B cell (primary cell): ENCODE data around the gene HADHB. TPM values are rescaled to one million over a fixed set of nuclear protein-coding genes. Genes with fewer than 3 reads are reported as not detected.

Experiments
- ATAC-seq: fragments of 200-7000 bp; cut with Tn5 transposase; one replicate; pipeline ENCODE4 v1.10.0; 2021; ENCODE audit warnings: low read depth, mild to moderate bottlenecking, moderate number of reproducible peaks, moderate library complexity
- CTCF ChIA-PET: fragments of 350-600 bp; sonication (Branson Sonifier 250); formaldehyde crosslinking; loops from one replicate; lab custom pipeline; 2021; ENCODE audit warnings: antibody characterized with exemption, inconsistent platforms; lab: Charles Lee
- POLR2A ChIA-PET: fragments of 350-600 bp; sonication (Branson Sonifier 250); formaldehyde crosslinking; loops from one replicate; lab custom pipeline; 2021; ENCODE audit warnings: antibody characterized with exemption; lab: Charles Lee
- DNase-seq: peaks from one replicate; pipeline ENCODE4 v3.0.0; 2013
- H2AFZ ChIP-seq: 2 replicates; pipeline ENCODE4 v1.6.1; 2012; ENCODE audit warnings: mild to moderate bottlenecking, low read depth, low read length; ENCODE audit not compliant: insufficient read depth, poor library complexity, severe bottlenecking
- H3K27ac ChIP-seq, 2 donors: 1 replicate in 1 of 2; 2 replicates in 1 of 2; pipeline ENCODE4 v1.5.1; 2012 to 2013; ENCODE audit warnings: low read length in 2 of 2, mild to moderate bottlenecking in 2 of 2, moderate library complexity in 1 of 2
- H3K27me3 ChIP-seq, 4 experiments: fragments of 200-600 bp in 1 of 4; sonication (generic) in 1 of 4; replicated peaks in 1 of 4; 1 replicate in 2 of 4; 2 replicates in 2 of 4; pipeline versions ENCODE4 v1.6.1 to v1.7.0; 2013 to 2016; ENCODE audit warnings: low read length in 3 of 4, mild to moderate bottlenecking in 2 of 4, mixed read lengths in 1 of 4, moderate library complexity in 1 of 4; ENCODE audit not compliant: insufficient read depth in 4 of 4, control insufficient read depth in 3 of 4; ENCODE audit errors: control extremely low read depth in 1 of 4
- H3K36me3 ChIP-seq, 2 experiments: replicated peaks in 1 of 2; 1 replicate in 1 of 2; 2 replicates in 1 of 2; pipeline versions ENCODE4 v1.6.1 to v1.7.1; 2013; ENCODE audit warnings: low read length in 1 of 2; ENCODE audit not compliant: insufficient read depth in 2 of 2, control insufficient read depth in 1 of 2; ENCODE audit errors: control extremely low read depth in 1 of 2, extremely low read depth in 1 of 2
- H3K4me1 ChIP-seq, 2 donors: fragments of 200-600 bp in 1 of 2; sonication (generic) in 1 of 2; 1 replicate in 1 of 2; 2 replicates in 1 of 2; pipeline versions ENCODE4 v1.5.1 to v1.6.1; 2013 to 2017; ENCODE audit warnings: low read length in 2 of 2; ENCODE audit not compliant: control insufficient read depth in 2 of 2, insufficient read depth in 2 of 2
- H3K4me2 ChIP-seq: replicated peaks from 2 replicates; pipeline ENCODE3; 2012; ENCODE audit warnings: mild to moderate bottlenecking, low read depth, low read length; ENCODE audit not compliant: poor library complexity, severe bottlenecking
- H3K4me3 ChIP-seq, 5 experiments: fragments of 200-600 bp in 1 of 5; sonication (generic) in 1 of 5; 1 replicate in 3 of 5; 2 replicates in 2 of 5; pipeline versions ENCODE4 v1.5.1 to v1.7.0; 2011 to 2016; ENCODE audit warnings: low read length in 4 of 5, mild to moderate bottlenecking in 4 of 5, low read depth in 2 of 5, control low read depth in 1 of 5, moderate library complexity in 1 of 5; ENCODE audit not compliant: insufficient read depth in 1 of 5; ENCODE audit errors: control extremely low read depth in 1 of 5, extremely low read depth in 1 of 5
- H3K79me2 ChIP-seq: fragments of 200-600 bp; sonication (generic); one replicate; pipeline ENCODE4 v1.6.0; 2016; ENCODE audit warnings: low read length; ENCODE audit not compliant: control insufficient read depth, insufficient read depth
- H3K9ac ChIP-seq: fragments of 200-600 bp; sonication (generic); 2 replicates; pipeline ENCODE4 v1.6.1; 2017; ENCODE audit warnings: mild to moderate bottlenecking, low read length, moderate library complexity
- H3K9me3 ChIP-seq, 3 donors: one replicate each; pipeline versions ENCODE4 v1.6.1 to v1.7.1; 2013; ENCODE audit warnings: low read length in 2 of 3; ENCODE audit not compliant: control insufficient read depth in 2 of 3, insufficient read depth in 1 of 3; ENCODE audit errors: control extremely low read depth in 1 of 3
- H4K20me1 ChIP-seq: 2 replicates; pipeline ENCODE4 v1.6.0; 2012; ENCODE audit warnings: mild to moderate bottlenecking, low read length; ENCODE audit not compliant: insufficient read depth, control insufficient read depth, poor library complexity, severe bottlenecking
- H3K27ac Mint-ChIP-seq: one replicate; pipeline ENCODE4 v1.8.0; 2021; ENCODE audit warnings: mixed read lengths
- H3K27me3 Mint-ChIP-seq: one replicate; pipeline ENCODE4 v1.8.0; 2021; ENCODE audit warnings: mixed read lengths
- H3K4me1 Mint-ChIP-seq: one replicate; pipeline ENCODE4 v1.8.0; 2021; ENCODE audit warnings: mixed read lengths
- H3K4me3 Mint-ChIP-seq: one replicate; pipeline ENCODE4 v1.8.0; 2021; ENCODE audit warnings: mixed read lengths
- H3K9me3 Mint-ChIP-seq: one replicate; pipeline ENCODE4 v1.8.0; 2022; ENCODE audit warnings: mixed read lengths; ENCODE audit not compliant: insufficient read depth
- EZH2 ChIP-seq: IDR thresholded peaks from 2 replicates; pipeline ENCODE4 v1.6.1; 2012; ENCODE audit warnings: borderline replicate concordance, low read depth, mild to moderate bottlenecking, moderate library complexity, low read length; ENCODE audit not compliant: insufficient read depth, poor library complexity, severe bottlenecking
- WGBS: methylation state at CpG from one replicate; pipeline ENCODE4 v1.1.5; 2013; ENCODE audit warnings: missing lambda C conversion rate; ENCODE audit not compliant: insufficient coverage; 5-methylcytosine and 5-hydroxymethylcytosine counted together
- intact Hi-C: fragments of 100-400 bp; cut with micrococcal nuclease; formaldehyde crosslinking; loops from one replicate; pipeline ENCODE4 v1.10.0; 2022
- polyA plus RNA-seq: library from polyadenylated mRNA; depleted of rRNA; stranded (reverse); fragments of >200 nt; gene quantifications from 2 replicates; pipeline ENCODE4 v1.2.3, GENCODE V29; 2012
- total RNA-seq, 2 donors: library from RNA; stranded (reverse); fragments of 120-200 nt in 1 of 2; gene quantifications; 1 replicate in 1 of 2; 2 replicates in 1 of 2; pipeline versions ENCODE4 v1.2.3 to v1.2.4, GENCODE V29; 2013 to 2022
- TF ChIP-seq, protein P1 (sequence below): fragments of 200-600 bp; IDR thresholded peaks from one replicate; pipeline ENCODE4 v1.8.0; 2022; ENCODE audit warnings: antibody characterized with exemption, mild to moderate bottlenecking

HADHB gene
- total and polyA plus RNA-seq, 2 donors (not counting 1 experiment from before 2014, with no cell fraction given): 40.6 to 64.2 TPM

DNA sequence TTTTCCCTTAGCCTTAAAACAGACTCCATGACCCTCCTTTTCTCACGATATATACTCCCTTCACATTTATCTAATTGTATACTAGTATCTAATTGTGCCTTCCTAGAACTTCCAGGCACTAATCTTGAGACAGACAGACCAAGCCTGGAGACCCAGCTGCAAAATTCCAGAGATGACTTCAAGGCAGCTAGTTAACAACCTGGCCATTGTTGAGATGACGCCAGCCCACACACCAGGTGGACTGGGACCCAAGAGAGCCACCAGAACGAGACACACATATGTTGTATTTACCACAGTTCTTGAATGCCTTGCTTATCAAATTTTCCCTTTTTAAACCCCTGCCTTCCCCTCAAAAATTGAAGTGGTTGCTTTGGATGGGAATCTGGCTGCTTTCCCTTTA is 52.3 kb downstream of the HADHB start:
- H3K4me1 ChIP-seq: peaks cover 15 to 20% of the 10 kb centered on the region in 2 donors
- H3K4me1 Mint-ChIP-seq: no peaks in the 10 kb centered on the region
- ChIA-PET CTCF (no interaction called here), POLR2A (no interaction called here)
- H2AFZ ChIP-seq: no peak overlapping the region
- ATAC-seq (no peak), DNase-seq (no peak)
- no peak overlapping the region for H3K27ac Mint-ChIP-seq
- peaks cover 7% of the 10 kb centered on the region for H3K79me2 ChIP-seq
- 100% methylated on average over 1 of the region's 3 CpGs for WGBS
- H4K20me1 ChIP-seq: no peaks in the 10 kb centered on the region
- no peak overlapping the region for H3K4me3 ChIP-seq
- H3K36me3 ChIP-seq: no peaks in the 10 kb centered on the region
- TF ChIP-seq EZH2: no peak
- intact Hi-C loops: no loop called here
- H3K4me3 Mint-ChIP-seq: no peak overlapping the region
- no peak overlapping the region for H3K4me2 ChIP-seq
- no peak overlapping the region for H3K27ac ChIP-seq
- H3K27me3 ChIP-seq: no peaks in the 10 kb centered on the region
- no peak overlapping the region for H3K9ac ChIP-seq
- no peaks in the 10 kb centered on the region for H3K27me3 Mint-ChIP-seq
- H3K9me3 Mint-ChIP-seq: no peaks in the 10 kb centered on the region
- no peaks in the 10 kb centered on the region for H3K9me3 ChIP-seq

DNA sequence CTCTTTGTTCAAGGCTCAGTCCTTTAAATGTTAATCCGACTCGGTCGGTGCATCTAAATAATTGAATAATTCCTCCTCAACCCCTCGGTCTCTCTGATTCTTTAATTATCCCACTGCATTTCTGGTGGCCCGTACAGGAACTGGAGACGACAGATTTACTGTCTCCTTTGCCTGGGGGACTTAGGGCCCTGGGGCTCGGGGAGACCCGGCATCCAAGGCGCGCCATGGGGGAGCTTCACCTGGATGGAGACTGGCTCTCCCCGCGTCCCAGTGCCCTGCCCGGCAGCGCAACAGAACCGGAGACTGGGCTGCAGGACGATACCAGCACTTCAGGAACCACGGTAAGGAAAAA is 53.5 kb downstream of the HADHB start:
- peak overlapping the region; percentile 100 for H2AFZ ChIP-seq
- peak overlapping the region in 4 of 5 experiments; percentile 84 to 97 (median 92) for H3K4me3 ChIP-seq
- H3K4me2 ChIP-seq: peak overlapping the region; percentile 87
- no peaks in the 10 kb centered on the region for H3K4me1 Mint-ChIP-seq
- no peaks in the 10 kb centered on the region for H3K9me3 Mint-ChIP-seq
- H3K36me3 ChIP-seq: no peaks in the 10 kb centered on the region
- no peaks in the 10 kb centered on the region for H4K20me1 ChIP-seq
- H3K27ac ChIP-seq: peak overlapping the region; percentile 68 to 91
- ChIA-PET POLR2A (no interaction called here), CTCF (no interaction called here)
- H3K9ac ChIP-seq: peak overlapping the region; percentile 92
- ATAC-seq: peak; percentile 2
- no peak overlapping the region for H3K27ac Mint-ChIP-seq
- no peak for DNase-seq
- 18% methylated on average over 17 of the region's 17 CpGs for WGBS
- peaks cover 7% of the 10 kb centered on the region for H3K79me2 ChIP-seq
- no peaks in the 10 kb centered on the region for H3K9me3 ChIP-seq
- no peaks in the 10 kb centered on the region for H3K27me3 Mint-ChIP-seq
- no peak for TF ChIP-seq EZH2
- TF ChIP-seq, protein P1, sequence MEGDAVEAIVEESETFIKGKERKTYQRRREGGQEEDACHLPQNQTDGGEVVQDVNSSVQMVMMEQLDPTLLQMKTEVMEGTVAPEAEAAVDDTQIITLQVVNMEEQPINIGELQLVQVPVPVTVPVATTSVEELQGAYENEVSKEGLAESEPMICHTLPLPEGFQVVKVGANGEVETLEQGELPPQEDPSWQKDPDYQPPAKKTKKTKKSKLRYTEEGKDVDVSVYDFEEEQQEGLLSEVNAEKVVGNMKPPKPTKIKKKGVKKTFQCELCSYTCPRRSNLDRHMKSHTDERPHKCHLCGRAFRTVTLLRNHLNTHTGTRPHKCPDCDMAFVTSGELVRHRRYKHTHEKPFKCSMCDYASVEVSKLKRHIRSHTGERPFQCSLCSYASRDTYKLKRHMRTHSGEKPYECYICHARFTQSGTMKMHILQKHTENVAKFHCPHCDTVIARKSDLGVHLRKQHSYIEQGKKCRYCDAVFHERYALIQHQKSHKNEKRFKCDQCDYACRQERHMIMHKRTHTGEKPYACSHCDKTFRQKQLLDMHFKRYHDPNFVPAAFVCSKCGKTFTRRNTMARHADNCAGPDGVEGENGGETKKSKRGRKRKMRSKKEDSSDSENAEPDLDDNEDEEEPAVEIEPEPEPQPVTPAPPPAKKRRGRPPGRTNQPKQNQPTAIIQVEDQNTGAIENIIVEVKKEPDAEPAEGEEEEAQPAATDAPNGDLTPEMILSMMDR: no peak
- intact Hi-C loops: loop anchor here (2.0 kb wide), 1 partner anchor 49 kb away; the partner anchor contains the start of genes ADGRF3 and SELENOI
- peaks cover 15 to 20% of the 10 kb centered on the region in 2 donors for H3K4me1 ChIP-seq
- no peak overlapping the region for H3K4me3 Mint-ChIP-seq
- H3K27me3 ChIP-seq: no peaks in the 10 kb centered on the region
